ENCODE measurements around the gene ACAT1.

DNA sequence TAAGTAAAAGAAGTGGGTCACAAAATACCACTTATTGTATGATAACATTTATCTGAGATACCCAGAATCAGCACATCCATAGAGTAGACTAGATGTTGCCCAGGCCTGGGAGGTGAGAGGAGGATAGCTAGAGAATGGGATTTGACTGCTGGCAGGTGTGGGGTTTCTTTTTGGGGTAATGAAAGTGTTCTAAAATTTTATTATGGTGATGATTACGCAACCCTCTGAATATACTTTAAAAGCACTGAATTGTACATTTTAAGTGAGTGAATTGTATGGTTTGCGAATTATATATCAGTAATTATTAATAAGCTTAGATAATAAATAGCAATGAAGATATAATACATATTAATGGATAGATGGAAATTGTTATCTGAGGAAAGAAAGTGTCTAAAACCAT, 35.7 kb upstream of the ACAT1 start:
- TF ChIP-seq, protein P1, sequence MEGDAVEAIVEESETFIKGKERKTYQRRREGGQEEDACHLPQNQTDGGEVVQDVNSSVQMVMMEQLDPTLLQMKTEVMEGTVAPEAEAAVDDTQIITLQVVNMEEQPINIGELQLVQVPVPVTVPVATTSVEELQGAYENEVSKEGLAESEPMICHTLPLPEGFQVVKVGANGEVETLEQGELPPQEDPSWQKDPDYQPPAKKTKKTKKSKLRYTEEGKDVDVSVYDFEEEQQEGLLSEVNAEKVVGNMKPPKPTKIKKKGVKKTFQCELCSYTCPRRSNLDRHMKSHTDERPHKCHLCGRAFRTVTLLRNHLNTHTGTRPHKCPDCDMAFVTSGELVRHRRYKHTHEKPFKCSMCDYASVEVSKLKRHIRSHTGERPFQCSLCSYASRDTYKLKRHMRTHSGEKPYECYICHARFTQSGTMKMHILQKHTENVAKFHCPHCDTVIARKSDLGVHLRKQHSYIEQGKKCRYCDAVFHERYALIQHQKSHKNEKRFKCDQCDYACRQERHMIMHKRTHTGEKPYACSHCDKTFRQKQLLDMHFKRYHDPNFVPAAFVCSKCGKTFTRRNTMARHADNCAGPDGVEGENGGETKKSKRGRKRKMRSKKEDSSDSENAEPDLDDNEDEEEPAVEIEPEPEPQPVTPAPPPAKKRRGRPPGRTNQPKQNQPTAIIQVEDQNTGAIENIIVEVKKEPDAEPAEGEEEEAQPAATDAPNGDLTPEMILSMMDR (IDR thresholded peaks at IDR 0.05) = no peak
- no peak for TF ChIP-seq POLR2A (IDR thresholded peaks at IDR 0.05)
